HCT116 (cell line): ENCODE data around the gene C10orf105. TPM values are rescaled to one million over a fixed set of nuclear protein-coding genes. Genes with fewer than 3 reads are reported as not detected.

Experiments
- ATAC-seq: fragments of 200-7000 bp; cut with Tn5 transposase; 2 replicates; pipeline ENCODE4 v1.9.1; 2020; ENCODE audit warnings: mild to moderate bottlenecking, moderate library complexity
- BruUV-seq: library from RNA; stranded (reverse); fragments of 400-500 nt; replicated peaks from 2 replicates; lab custom pipeline; 2021; lab: Mats Ljungman, UMichigan
- CTCF ChIA-PET: fragments of 300-600 bp; sonication (Branson Sonifier 250); formaldehyde crosslinking; loops from one replicate; lab custom pipeline; 2021; ENCODE audit warnings: antibody characterized with exemption; lab: Charles Lee
- POLR2A ChIA-PET: fragments of 300-600, 350-600 bp; sonication (Branson Sonifier 250); formaldehyde crosslinking; loops from one replicate; lab custom pipeline; 2021; ENCODE audit warnings: antibody characterized with exemption; lab: Charles Lee
- RAD21 ChIA-PET, 2 experiments: fragments of 300-600 bp; sonication (Branson Sonifier 250); formaldehyde crosslinking; loops; one replicate each; lab custom pipeline; 2023; ENCODE audit warnings: low total read pairs in 2 of 2; ENCODE audit not compliant: uncharacterized antibody in 2 of 2, unreplicated experiment in 2 of 2, low non-redundant PET in 1 of 2; lab: Charles Lee
- DNase-seq: peaks from one replicate; pipeline ENCODE4 v3.0.0-alpha.2; 2010; ENCODE audit warnings: low read depth, low spot score
- H2AFZ ChIP-seq: fragments of 200-600 bp; shearing (Covaris generic), sonication (generic); 2 replicates; pipeline ENCODE4 v1.6.1; 2017; ENCODE audit warnings: low read depth, mixed run types, mixed read lengths, antibody characterized with exemption, low read length; ENCODE audit not compliant: poor library complexity, severe bottlenecking
- H3K27ac ChIP-seq: 2 replicates; pipeline ENCODE4 v1.5.1; 2012; ENCODE audit warnings: low read depth, low read length
- H3K27me3 ChIP-seq: fragments of 200-600 bp; sonication (generic); 2 replicates; pipeline ENCODE4 v1.6.1; 2016; ENCODE audit warnings: mixed run types, low read length, mixed read lengths; ENCODE audit not compliant: insufficient read depth
- H3K36me3 ChIP-seq, 2 experiments: fragments of 200-500 bp in 1 of 2; fragments of 200-600 bp in 1 of 2; sonication (Bioruptor generic) in 1 of 2; sonication (generic) in 1 of 2; 2 replicates each; pipeline versions ENCODE4 v1.5.1 to v1.6.1; 2014 to 2016; ENCODE audit warnings: low read length in 2 of 2, inconsistent platforms in 1 of 2, mixed read lengths in 1 of 2, mixed run types in 1 of 2; ENCODE audit not compliant: insufficient read depth in 2 of 2, control insufficient read depth in 1 of 2
- H3K4me1 ChIP-seq, 2 experiments: fragments of 200-600 bp in 1 of 2; sonication (generic) in 1 of 2; 2 replicates each; pipeline versions ENCODE4 v1.5.1 to v1.6.1; 2012 to 2017; ENCODE audit warnings: low read length in 2 of 2, inconsistent platforms in 1 of 2, mild to moderate bottlenecking in 1 of 2, mixed read lengths in 1 of 2, mixed run types in 1 of 2, moderate library complexity in 1 of 2; ENCODE audit not compliant: insufficient read depth in 2 of 2, control insufficient read depth in 1 of 2
- H3K4me2 ChIP-seq: fragments of 200-600 bp; sonication (generic); 2 replicates; pipeline ENCODE4 v1.6.1; 2017; ENCODE audit warnings: mixed run types, low read length, mixed read lengths
- H3K4me3 ChIP-seq, 2 experiments: fragments of 200-600 bp in 1 of 2; sonication (generic) in 1 of 2; replicated peaks in 1 of 2; 2 replicates each; pipeline ENCODE4 v1.5.1; 2011 to 2016; ENCODE audit warnings: low read length in 2 of 2, control low read depth in 1 of 2, low read depth in 1 of 2, mild to moderate bottlenecking in 1 of 2, mixed read lengths in 1 of 2, mixed run types in 1 of 2
- H3K79me2 ChIP-seq: fragments of 200-600 bp; sonication (generic); 2 replicates; pipeline ENCODE4 v1.6.1; 2017; ENCODE audit warnings: mild to moderate bottlenecking, mixed run types, low read length, moderate library complexity, mixed read lengths; ENCODE audit not compliant: insufficient read depth
- H3K9ac ChIP-seq: fragments of 200-600 bp; sonication (generic); 2 replicates; pipeline ENCODE4 v1.6.1; 2016; ENCODE audit warnings: low read length, mixed read lengths
- H3K9me2 ChIP-seq: fragments of 200-600 bp; sonication (generic), shearing (Covaris generic); 2 replicates; pipeline ENCODE4 v1.6.1; 2017; ENCODE audit warnings: mixed run types, mild to moderate bottlenecking, moderate library complexity; ENCODE audit not compliant: insufficient read depth
- H3K9me3 ChIP-seq, 2 experiments: fragments of 200-500 bp in 1 of 2; fragments of 200-600 bp in 1 of 2; sonication (Bioruptor generic) in 1 of 2; sonication (generic) in 1 of 2; 2 replicates each; pipeline ENCODE4 v1.6.1; 2014 to 2017; ENCODE audit warnings: low read length in 2 of 2, mixed read lengths in 2 of 2, inconsistent platforms in 1 of 2, low read depth in 1 of 2, mild to moderate bottlenecking in 1 of 2, mixed run types in 1 of 2, moderate library complexity in 1 of 2; ENCODE audit not compliant: control insufficient read depth in 1 of 2, insufficient read depth in 1 of 2
- H4K20me1 ChIP-seq: fragments of 200-600 bp; sonication (generic), shearing (Covaris generic); 2 replicates; pipeline ENCODE4 v1.6.1; 2017; ENCODE audit warnings: mixed run types, mild to moderate bottlenecking, moderate library complexity; ENCODE audit not compliant: insufficient read depth
- CEBPB ChIP-seq: IDR thresholded peaks from 2 replicates; pipeline ENCODE4 v1.6.1; 2012; ENCODE audit warnings: low read depth
- EGR1 ChIP-seq: IDR thresholded peaks from 2 replicates; pipeline ENCODE4 v1.6.1; 2012; ENCODE audit warnings: low read depth
- ELF1 ChIP-seq: IDR thresholded peaks from 2 replicates; pipeline ENCODE4 v1.6.1; 2012; ENCODE audit warnings: low read depth, borderline replicate concordance
- EZH2phosphoT487 ChIP-seq: fragments of 200-600 bp; IDR thresholded peaks from 2 replicates; pipeline ENCODE4 v1.6.1; 2018; ENCODE audit warnings: antibody characterized with exemption, borderline replicate concordance
- FOSL1 ChIP-seq: IDR thresholded peaks from 2 replicates; pipeline ENCODE4 v1.6.1; 2012; ENCODE audit warnings: low read depth
- JUND ChIP-seq: IDR thresholded peaks from 2 replicates; pipeline ENCODE4 v1.6.1; 2012
- POLR2A ChIP-seq: IDR thresholded peaks from 2 replicates; pipeline ENCODE4 v1.7.0; 2011; ENCODE audit warnings: borderline replicate concordance; ENCODE audit not compliant: insufficient read depth, insufficient read length; ENCODE audit errors: extremely low read depth
- RAD21 ChIP-seq: IDR thresholded peaks from 2 replicates; pipeline ENCODE4 v1.6.1; 2012; ENCODE audit warnings: low read depth, mild to moderate bottlenecking
- SP1 ChIP-seq: IDR thresholded peaks from 2 replicates; pipeline ENCODE4 v1.6.1; 2012; ENCODE audit warnings: low read depth
- SRF ChIP-seq: IDR thresholded peaks from 2 replicates; pipeline ENCODE4 v1.6.1; 2012; ENCODE audit warnings: low read depth
- TCF7L2 ChIP-seq: IDR thresholded peaks from 2 replicates; pipeline ENCODE4 v1.7.0; 2011; ENCODE audit warnings: borderline replicate concordance, inconsistent platforms; ENCODE audit not compliant: insufficient read depth, insufficient read length; ENCODE audit errors: extremely low read depth
- YY1 ChIP-seq: IDR thresholded peaks from 2 replicates; pipeline ENCODE4 v1.6.1; 2011; ENCODE audit warnings: low read length, low read depth, moderate library complexity, mild to moderate bottlenecking; ENCODE audit not compliant: insufficient replicate concordance; ENCODE audit errors: extremely low read depth
- ZFX ChIP-seq: fragments of 450-650 bp; IDR thresholded peaks from 2 replicates; pipeline ENCODE4 v1.6.1; 2017
- ZNF274 ChIP-seq: fragments of 200-500 bp; sonication (Bioruptor generic); IDR thresholded peaks from 2 replicates; pipeline ENCODE4 v1.6.1; 2014; ENCODE audit warnings: mild to moderate bottlenecking, low read depth, low read length, inconsistent platforms
- intact Hi-C: fragments of 100-400 bp; cut with micrococcal nuclease; formaldehyde crosslinking; loops from 2 replicates; pipeline ENCODE4 v1.10.0; 2022
- total RNA-seq: library from RNA; stranded (reverse); gene quantifications from one replicate; pipeline ENCODE4 v1.2.1, GENCODE V29; 2021; ENCODE audit not compliant: unreplicated experiment
- TF ChIP-seq, protein P1 (sequence below): IDR thresholded peaks from 2 replicates; pipeline ENCODE4 v1.6.1; 2011; ENCODE audit warnings: mild to moderate bottlenecking, low read length, moderate library complexity; ENCODE audit not compliant: insufficient replicate concordance; ENCODE audit errors: extremely low read depth
- TF ChIP-seq, protein P2 (sequence below), 3 experiments: fragments of 200-600 bp in 1 of 3; sonication (generic) in 1 of 3; IDR thresholded peaks in 2 of 3; conservative IDR thresholded peaks in 1 of 3; 2 replicates each; pipeline ENCODE4 v1.5.1; 2012 to 2017; ENCODE audit warnings: low read depth in 2 of 3, low read length in 2 of 3, antibody characterized with exemption in 1 of 3, borderline replicate concordance in 1 of 3, control low read depth in 1 of 3, mild to moderate bottlenecking in 1 of 3, mixed read lengths in 1 of 3, mixed run types in 1 of 3, moderate library complexity in 1 of 3; ENCODE audit not compliant: insufficient read depth in 1 of 3
- TF ChIP-seq, protein P3 (sequence below): IDR thresholded peaks from 2 replicates; pipeline ENCODE4 v1.6.1; 2012

C10orf105 gene
- total RNA-seq, 1 experiment from 2014 or later = not detected

DNA sequence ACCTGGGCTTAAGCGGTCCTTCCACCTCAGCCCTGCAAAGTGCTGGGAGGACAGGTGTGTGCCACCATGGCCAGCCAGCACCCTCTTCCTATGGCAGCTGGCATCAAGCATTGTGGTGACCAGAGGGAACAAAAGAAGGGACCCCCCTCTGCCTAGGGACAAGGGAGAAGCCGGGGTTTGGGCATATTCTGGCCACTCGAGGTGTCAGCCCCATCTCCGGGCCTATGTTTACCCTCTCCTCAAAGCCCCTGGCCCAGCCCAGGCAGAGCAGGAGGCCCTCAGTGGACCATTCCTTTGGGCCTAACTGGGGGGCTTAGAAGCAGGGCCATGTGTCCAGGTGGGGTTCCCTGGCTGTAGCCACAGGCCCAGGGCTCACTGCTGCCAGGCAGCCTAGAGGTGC, 29.8 kb upstream of the C10orf105 start:
- Histone ChIP-seq H3K4me3 (no peak overlapping the region), H3K9me3 (no peaks in the 10 kb centered on the region), H4K20me1 (no peaks in the 10 kb centered on the region), H3K27ac (no peak overlapping the region), H3K79me2 (no peaks in the 10 kb centered on the region), H3K4me2 (no peak overlapping the region), H3K9ac (no peak overlapping the region), H3K4me1 (peaks cover 5% of the 10 kb centered on the region in 2 experiments; a peak in 2 of 4 replicates), H3K9me2 (no peaks in the 10 kb centered on the region), H3K27me3 (no peaks in the 10 kb centered on the region), H2AFZ (no peak overlapping the region), H3K36me3 (no peaks in the 10 kb centered on the region)
- DNase-seq (no peak), ATAC-seq (no peak)
- ChIA-PET RAD21 (no interaction called here), CTCF (no interaction called here), POLR2A (no interaction called here)
- intact Hi-C loops = no loop called here
- no peak for TF ChIP-seq YY1
- no peak for TF ChIP-seq POLR2A
- no peak for TF ChIP-seq EZH2phosphoT487
- no peak for TF ChIP-seq RAD21
- no TSS peak for BruUV-seq

DNA sequence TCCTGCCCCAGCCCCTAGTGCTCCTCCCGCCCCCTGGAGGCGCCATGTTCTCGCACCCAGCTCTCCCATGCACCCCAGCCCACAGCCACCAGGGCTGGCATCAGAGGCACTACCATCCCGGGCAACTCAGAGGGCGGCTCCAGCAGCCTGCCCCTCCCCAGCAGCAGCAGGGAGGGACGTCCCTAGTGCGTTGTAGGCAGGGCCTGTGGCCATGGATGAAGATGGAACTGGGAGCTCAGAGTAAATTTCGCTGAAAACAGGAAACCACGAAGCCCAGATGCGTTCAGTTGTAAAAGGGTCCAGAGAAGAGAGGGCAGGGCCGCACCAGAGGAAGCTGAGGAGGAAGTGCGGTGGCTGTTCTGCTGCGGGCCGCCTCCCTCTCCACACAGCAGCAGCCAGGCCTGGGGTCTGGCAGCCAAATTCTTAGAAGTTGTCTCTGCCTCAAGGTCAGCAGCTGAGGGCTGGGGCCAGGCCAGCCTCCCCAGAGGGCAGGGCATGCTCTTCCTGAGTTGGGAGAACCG, 29.2 kb upstream of the C10orf105 start:
- Histone ChIP-seq H3K9me3 (no peaks in the 10 kb centered on the region), H3K4me3 (no peak overlapping the region), H3K79me2 (no peaks in the 10 kb centered on the region), H3K27me3 (no peaks in the 10 kb centered on the region), H4K20me1 (no peaks in the 10 kb centered on the region), H3K9me2 (no peaks in the 10 kb centered on the region), H3K27ac (no peak overlapping the region), H3K4me1 (peaks cover 5 to 6% of the 10 kb centered on the region in 2 experiments; a peak in 2 of 4 replicates), H2AFZ (no peak overlapping the region), H3K36me3 (no peaks in the 10 kb centered on the region), H3K4me2 (no peak overlapping the region), H3K9ac (no peak overlapping the region)
- ChIA-PET RAD21 (interaction anchor here in 1 of 2 experiments (0.6 kb wide), 1 partner anchor 286 kb away, joined by 4 read pairs; no protein-coding TSS in a partner anchor), POLR2A (no interaction called here), CTCF (no interaction called here)
- intact Hi-C loops = no loop called here
- ATAC-seq (peak; percentile 74), DNase-seq (no peak)
- BruUV-seq = no TSS peak
- TF ChIP-seq SP1 (no peak), ELF1 (no peak), POLR2A (no peak), JUND (no peak), FOSL1 (no peak), ZNF274 (no peak), YY1 (no peak), CEBPB (no peak), TCF7L2 (no peak), ZFX (no peak), EGR1 (no peak), SRF (no peak), EZH2phosphoT487 (no peak)
- TF ChIP-seq, protein P1, sequence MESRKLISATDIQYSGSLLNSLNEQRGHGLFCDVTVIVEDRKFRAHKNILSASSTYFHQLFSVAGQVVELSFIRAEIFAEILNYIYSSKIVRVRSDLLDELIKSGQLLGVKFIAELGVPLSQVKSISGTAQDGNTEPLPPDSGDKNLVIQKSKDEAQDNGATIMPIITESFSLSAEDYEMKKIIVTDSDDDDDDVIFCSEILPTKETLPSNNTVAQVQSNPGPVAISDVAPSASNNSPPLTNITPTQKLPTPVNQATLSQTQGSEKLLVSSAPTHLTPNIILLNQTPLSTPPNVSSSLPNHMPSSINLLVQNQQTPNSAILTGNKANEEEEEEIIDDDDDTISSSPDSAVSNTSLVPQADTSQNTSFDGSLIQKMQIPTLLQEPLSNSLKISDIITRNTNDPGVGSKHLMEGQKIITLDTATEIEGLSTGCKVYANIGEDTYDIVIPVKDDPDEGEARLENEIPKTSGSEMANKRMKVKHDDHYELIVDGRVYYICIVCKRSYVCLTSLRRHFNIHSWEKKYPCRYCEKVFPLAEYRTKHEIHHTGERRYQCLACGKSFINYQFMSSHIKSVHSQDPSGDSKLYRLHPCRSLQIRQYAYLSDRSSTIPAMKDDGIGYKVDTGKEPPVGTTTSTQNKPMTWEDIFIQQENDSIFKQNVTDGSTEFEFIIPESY = no peak
- TF ChIP-seq, protein P2, sequence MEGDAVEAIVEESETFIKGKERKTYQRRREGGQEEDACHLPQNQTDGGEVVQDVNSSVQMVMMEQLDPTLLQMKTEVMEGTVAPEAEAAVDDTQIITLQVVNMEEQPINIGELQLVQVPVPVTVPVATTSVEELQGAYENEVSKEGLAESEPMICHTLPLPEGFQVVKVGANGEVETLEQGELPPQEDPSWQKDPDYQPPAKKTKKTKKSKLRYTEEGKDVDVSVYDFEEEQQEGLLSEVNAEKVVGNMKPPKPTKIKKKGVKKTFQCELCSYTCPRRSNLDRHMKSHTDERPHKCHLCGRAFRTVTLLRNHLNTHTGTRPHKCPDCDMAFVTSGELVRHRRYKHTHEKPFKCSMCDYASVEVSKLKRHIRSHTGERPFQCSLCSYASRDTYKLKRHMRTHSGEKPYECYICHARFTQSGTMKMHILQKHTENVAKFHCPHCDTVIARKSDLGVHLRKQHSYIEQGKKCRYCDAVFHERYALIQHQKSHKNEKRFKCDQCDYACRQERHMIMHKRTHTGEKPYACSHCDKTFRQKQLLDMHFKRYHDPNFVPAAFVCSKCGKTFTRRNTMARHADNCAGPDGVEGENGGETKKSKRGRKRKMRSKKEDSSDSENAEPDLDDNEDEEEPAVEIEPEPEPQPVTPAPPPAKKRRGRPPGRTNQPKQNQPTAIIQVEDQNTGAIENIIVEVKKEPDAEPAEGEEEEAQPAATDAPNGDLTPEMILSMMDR (IDR thresholded peaks at IDR 0.05 in 2 of 3, conservative IDR thresholded peaks at IDR 0.05 in 1 of 3; ENCODE audit: borderline replicate concordance in 1 of 3, insufficient read depth in 1 of 3, low read depth in 2 of 3, low read length in 2 of 3) = no peak
- TF ChIP-seq, protein P3, sequence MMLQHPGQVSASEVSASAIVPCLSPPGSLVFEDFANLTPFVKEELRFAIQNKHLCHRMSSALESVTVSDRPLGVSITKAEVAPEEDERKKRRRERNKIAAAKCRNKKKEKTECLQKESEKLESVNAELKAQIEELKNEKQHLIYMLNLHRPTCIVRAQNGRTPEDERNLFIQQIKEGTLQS = no peak
